ENCODE data around the gene RRP7A.
"Not testable (repeated sequence)": the region's sequence is repeated elsewhere in the genome, so short reads cannot be mapped to it uniquely, and the experiment has no call there.

The RRP7A gene

DNA sequence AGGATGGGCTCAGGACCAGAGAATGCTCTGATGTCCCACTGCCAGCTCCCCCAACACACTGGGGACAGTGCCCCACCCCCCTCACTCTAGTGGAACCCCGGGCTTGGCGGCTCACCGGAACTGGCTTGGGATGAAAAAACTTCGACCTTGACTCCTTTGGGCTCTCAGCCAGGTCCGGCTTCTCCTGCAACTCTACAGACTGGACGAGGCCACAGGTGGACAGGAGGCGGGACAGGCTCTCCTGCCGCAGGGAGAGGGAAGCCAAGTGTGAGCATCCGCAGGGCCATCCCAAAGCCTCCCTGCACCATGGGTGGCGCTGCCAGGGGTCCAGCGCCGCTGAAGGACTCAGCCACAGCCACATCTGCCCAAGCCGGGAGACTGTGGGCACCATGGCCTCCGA lies 3.7 kb downstream of the RRP7A start:
- no peak overlapping the region for H3K4me3 ChIP-seq (IDR thresholded peaks at IDR 0.05; ENCODE audit: insufficient read depth, low read depth, low read length)
- no peak overlapping the region for H3K9ac ChIP-seq
- no peak overlapping the region for H3K4me2 ChIP-seq
- H3K27me3 ChIP-seq (ENCODE audit: insufficient read depth, low read depth) = no peaks in the 10 kb centered on the region
- TF ChIP-seq CTCF (conservative IDR thresholded peaks at IDR 0.05; ENCODE audit: low read depth, low read length) = no peak
- no peaks in the 10 kb centered on the region for H4K20me1 ChIP-seq (ENCODE audit: insufficient read depth)
- H2AFZ ChIP-seq (ENCODE audit: low read depth) = no peak overlapping the region
- no peaks in the 10 kb centered on the region for H3K36me3 ChIP-seq (ENCODE audit: insufficient read depth)
- H3K79me2 ChIP-seq (ENCODE audit: insufficient read depth, low read depth) = peaks cover 11% of the 10 kb centered on the region; the same call in 1 of the 2 replicates
- H3K27ac ChIP-seq = no peak overlapping the region
- H3K4me1 ChIP-seq (ENCODE audit: low read depth, poor library complexity, severe bottlenecking) = peaks cover 8% of the 10 kb centered on the region

DNA sequence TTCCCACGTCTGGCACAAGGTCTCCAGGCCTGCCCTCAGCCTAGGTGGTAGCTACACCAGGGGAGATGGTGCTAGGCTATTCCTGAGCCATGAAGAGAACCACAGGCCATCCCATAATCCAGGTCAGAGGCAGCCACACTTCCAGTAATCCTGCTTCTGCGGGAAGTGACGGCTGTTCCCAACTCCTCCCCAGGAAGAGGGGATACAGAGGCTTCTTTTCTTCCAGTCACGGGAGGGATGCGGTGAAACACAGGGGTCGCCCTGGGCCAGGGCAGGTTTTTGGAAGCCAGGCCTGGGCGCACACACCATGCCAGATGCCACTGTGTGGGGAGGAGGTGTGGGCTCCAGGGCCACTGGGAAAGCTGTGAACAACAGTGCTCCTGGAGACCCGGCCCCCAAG lies 4.3 kb downstream of the RRP7A start:
- peaks cover 11% of the 10 kb centered on the region; the same call in 1 of the 2 replicates for H3K79me2 ChIP-seq (ENCODE audit: insufficient read depth, low read depth)
- not testable (repeated sequence) for H3K4me1 ChIP-seq (ENCODE audit: low read depth, poor library complexity, severe bottlenecking); H3K27me3 ChIP-seq (ENCODE audit: insufficient read depth, low read depth); H3K9ac ChIP-seq; H3K4me2 ChIP-seq; H4K20me1 ChIP-seq (ENCODE audit: insufficient read depth); H2AFZ ChIP-seq (ENCODE audit: low read depth); H3K27ac ChIP-seq; H3K36me3 ChIP-seq (ENCODE audit: insufficient read depth); H3K4me3 ChIP-seq (IDR thresholded peaks at IDR 0.05; ENCODE audit: insufficient read depth, low read depth, low read length)

DNA sequence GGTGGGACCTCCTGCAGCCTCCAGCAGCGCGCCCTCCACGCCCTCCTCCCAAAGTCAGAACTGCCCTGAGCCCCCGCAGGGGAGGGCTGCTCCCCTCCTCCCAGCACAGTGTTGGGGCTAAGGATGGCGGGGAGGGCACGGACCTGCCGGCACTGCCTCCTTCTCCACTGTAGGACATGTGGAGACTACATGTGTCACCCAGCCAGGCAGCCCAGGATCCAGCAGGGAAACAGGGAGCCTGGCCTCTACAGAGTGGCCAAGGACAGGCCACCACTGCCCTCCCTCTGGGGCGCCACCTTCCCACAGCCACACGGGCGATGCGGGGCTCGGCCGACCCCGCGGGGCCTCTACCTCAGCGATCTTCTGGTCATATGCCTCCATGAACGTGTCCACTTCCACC lies 5.3 kb downstream of the RRP7A start:
- not testable (repeated sequence) for H4K20me1 ChIP-seq (ENCODE audit: insufficient read depth); H3K4me1 ChIP-seq (ENCODE audit: low read depth, poor library complexity, severe bottlenecking); H2AFZ ChIP-seq (ENCODE audit: low read depth); H3K4me2 ChIP-seq; H3K27me3 ChIP-seq (ENCODE audit: insufficient read depth, low read depth); H3K36me3 ChIP-seq (ENCODE audit: insufficient read depth); H3K9ac ChIP-seq; H3K4me3 ChIP-seq (IDR thresholded peaks at IDR 0.05; ENCODE audit: insufficient read depth, low read depth, low read length); H3K27ac ChIP-seq
- peaks cover 11% of the 10 kb centered on the region; the same call in 1 of the 2 replicates for H3K79me2 ChIP-seq (ENCODE audit: insufficient read depth, low read depth)

DNA sequence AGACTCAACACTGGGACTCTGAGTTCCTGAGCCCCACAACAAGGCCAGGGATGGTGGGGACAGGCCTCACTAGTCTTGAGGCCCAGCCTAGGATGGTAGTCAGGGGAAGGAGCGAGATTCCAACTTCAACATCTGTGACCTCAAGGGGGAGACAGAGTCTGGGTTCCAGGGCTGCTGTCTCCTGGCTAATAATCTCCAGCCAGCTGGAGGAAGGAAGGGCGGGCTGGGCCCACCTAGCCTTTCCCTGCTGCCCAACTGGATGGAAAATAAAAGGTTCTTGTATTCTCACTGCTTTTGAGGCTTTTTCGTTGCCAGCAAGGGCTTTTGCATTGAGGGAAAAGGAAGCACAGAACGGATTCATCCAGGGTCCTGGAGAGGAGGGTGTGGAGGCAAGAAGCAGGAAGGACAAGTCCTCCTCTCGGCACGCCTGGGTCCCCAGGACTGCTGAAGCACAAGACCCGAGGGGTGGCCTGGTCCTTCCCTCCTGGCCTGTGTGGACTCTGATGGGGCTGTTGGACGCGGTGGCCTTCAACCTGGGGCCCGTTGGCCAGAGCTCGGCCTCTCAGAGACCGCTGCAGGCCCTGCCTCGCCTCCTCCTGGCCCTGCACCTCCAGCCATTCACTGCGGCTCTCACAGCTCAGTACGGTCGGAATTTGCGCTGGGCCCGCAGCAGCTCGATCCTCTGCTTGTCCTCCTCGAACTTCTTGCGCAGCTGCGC lies 7.2 kb downstream of the RRP7A start:
- not testable (repeated sequence) for H3K27ac ChIP-seq; H3K79me2 ChIP-seq (ENCODE audit: insufficient read depth, low read depth); H4K20me1 ChIP-seq (ENCODE audit: insufficient read depth); H3K4me2 ChIP-seq; H3K27me3 ChIP-seq (ENCODE audit: insufficient read depth, low read depth); H2AFZ ChIP-seq (ENCODE audit: low read depth); H3K9ac ChIP-seq; H3K4me3 ChIP-seq (IDR thresholded peaks at IDR 0.05; ENCODE audit: insufficient read depth, low read depth, low read length); H3K4me1 ChIP-seq (ENCODE audit: low read depth, poor library complexity, severe bottlenecking); H3K36me3 ChIP-seq (ENCODE audit: insufficient read depth)

DNA sequence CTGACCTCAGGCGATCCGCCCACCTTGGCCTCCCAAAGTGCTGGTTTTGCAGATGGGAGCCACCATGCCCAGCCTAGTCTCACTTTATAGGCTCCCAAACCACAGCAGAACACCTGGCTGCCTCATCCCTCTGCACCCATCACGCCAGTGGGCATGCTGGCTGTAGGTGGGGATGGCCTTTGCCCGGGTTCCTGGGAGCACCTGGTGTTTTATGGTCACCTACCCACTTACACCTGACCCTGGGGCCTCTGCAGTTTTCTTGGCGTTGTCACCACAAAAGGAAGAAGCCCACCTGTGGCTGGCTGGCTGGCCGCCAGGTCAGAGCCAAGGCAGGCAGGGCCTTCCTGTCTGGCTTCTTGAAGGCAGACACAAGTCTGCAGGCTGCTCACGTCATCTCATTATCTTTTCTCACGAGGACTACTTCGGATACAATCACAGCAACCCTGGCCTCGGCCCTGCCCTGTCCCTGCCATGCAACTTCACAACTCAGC lies 8.2 kb downstream of the RRP7A start:
- Histone ChIP-seq H3K27ac (no peak overlapping the region), H3K27me3 (ENCODE audit: insufficient read depth, low read depth) (no peaks in the 10 kb centered on the region; the same call in 1 of the 2 replicates), H3K4me2 (no peak overlapping the region), H3K9ac (no peak overlapping the region), H4K20me1 (ENCODE audit: insufficient read depth) (no peaks in the 10 kb centered on the region), H3K79me2 (ENCODE audit: insufficient read depth, low read depth) (no peaks in the 10 kb centered on the region), H3K36me3 (ENCODE audit: insufficient read depth) (no peaks in the 10 kb centered on the region), H3K4me3 (IDR thresholded peaks at IDR 0.05; ENCODE audit: insufficient read depth, low read depth, low read length) (no peak overlapping the region), H3K4me1 (ENCODE audit: low read depth, poor library complexity, severe bottlenecking) (peaks cover 4% of the 10 kb centered on the region), H2AFZ (ENCODE audit: low read depth) (no peak overlapping the region)
- TF ChIP-seq CTCF (conservative IDR thresholded peaks at IDR 0.05; ENCODE audit: low read depth, low read length) = no peak

DNA sequence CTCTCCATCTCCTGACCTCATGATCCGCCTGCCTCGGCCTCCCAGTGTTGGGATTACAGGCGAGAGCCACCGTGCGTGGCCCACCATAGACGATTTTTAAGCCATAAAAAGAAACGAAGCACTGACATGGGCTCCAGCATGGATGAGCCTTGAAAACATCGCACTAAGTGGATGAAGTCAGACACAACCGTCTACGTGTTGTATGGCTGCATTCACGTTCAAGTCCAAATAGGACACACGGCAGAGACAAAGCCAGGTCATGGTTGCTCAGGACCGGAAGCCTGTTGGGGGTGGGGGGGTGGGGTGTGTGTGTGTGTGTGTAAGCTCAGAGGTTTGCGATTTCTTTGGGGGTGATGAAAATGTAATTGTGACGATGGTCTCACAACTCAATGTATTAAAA lies 10.0 kb downstream of the RRP7A start:
- Histone ChIP-seq H3K27me3 (ENCODE audit: insufficient read depth, low read depth) (no peaks in the 10 kb centered on the region; the same call in 1 of the 2 replicates), H3K4me3 (IDR thresholded peaks at IDR 0.05; ENCODE audit: insufficient read depth, low read depth, low read length) (no peak overlapping the region), H3K79me2 (ENCODE audit: insufficient read depth, low read depth) (no peaks in the 10 kb centered on the region), H3K36me3 (ENCODE audit: insufficient read depth) (no peaks in the 10 kb centered on the region), H3K4me2 (no peak overlapping the region), H3K27ac (no peak overlapping the region), H2AFZ (ENCODE audit: low read depth) (no peak overlapping the region), H4K20me1 (ENCODE audit: insufficient read depth) (no peaks in the 10 kb centered on the region), H3K4me1 (ENCODE audit: low read depth, poor library complexity, severe bottlenecking) (peaks cover 4% of the 10 kb centered on the region), H3K9ac (no peak overlapping the region)
- no peak for TF ChIP-seq CTCF (conservative IDR thresholded peaks at IDR 0.05; ENCODE audit: low read depth, low read length)

- H3K79me2 ChIP-seq (ENCODE audit: insufficient read depth, low read depth); H3K27ac ChIP-seq; H2AFZ ChIP-seq (ENCODE audit: low read depth); H3K9ac ChIP-seq; H3K36me3 ChIP-seq (ENCODE audit: insufficient read depth); H3K4me3 ChIP-seq (IDR thresholded peaks at IDR 0.05; ENCODE audit: insufficient read depth, low read depth, low read length); H3K4me1 ChIP-seq (ENCODE audit: low read depth, poor library complexity, severe bottlenecking); H3K4me2 ChIP-seq; H3K27me3 ChIP-seq (ENCODE audit: insufficient read depth, low read depth); H4K20me1 ChIP-seq (ENCODE audit: insufficient read depth): not testable (repeated sequence)
These were observed 10.6 kb downstream of the RRP7A start for GRCh38 chr22:42508975-42509364.
